HG03064 (cell line): Measurements from ENCODE around the gene SCT.
"Not testable (repeated sequence)": the region's sequence is repeated elsewhere in the genome, so short reads cannot be mapped to it uniquely, and the experiment has no call there.

Experiments used
- ATAC-seq: cut with Tn5 transposase; IDR thresholded peaks from one replicate; pipeline ENCODE4 v1.9.1; 2021; ENCODE audit warnings: low read depth; ENCODE audit not compliant: unreplicated experiment

The SCT gene, protein sequence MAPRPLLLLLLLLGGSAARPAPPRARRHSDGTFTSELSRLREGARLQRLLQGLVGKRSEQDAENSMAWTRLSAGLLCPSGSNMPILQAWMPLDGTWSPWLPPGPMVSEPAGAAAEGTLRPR

GRCh38 chr11:626475-627307 is at the start of gene SCT:
Gene SCT, minus strand, starts transcription at chr11:627181. Its CDS starts 38 bp downstream, at chr11:627143.
- ATAC-seq = no peak

GRCh38 chr11:674406-674805 is 47.4 kb upstream of the SCT start:
- ATAC-seq = no peak

DNA sequence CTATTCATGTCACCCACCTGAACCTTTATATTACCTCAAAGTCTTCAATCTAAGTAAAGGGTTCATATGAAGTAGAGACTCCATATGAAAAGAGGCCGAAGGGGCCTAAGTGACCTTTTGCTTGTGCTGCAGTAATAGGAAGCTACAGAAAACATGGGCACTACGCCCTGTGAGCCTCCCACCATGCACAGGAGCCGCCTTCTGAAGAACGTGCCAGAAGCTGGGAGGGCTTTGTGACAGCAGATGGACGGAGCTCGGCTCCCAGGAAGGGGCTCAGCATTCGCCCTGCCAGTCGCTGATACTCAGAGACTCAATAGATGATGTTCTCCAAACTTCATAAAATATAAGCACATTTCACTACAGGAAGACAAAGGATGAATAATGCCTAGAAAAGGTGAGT is 46.9 kb upstream of the SCT start:
- ATAC-seq = no peak

- no peak for ATAC-seq
Observed at GRCh38 chr11:665704-666281, 38.8 kb upstream of the SCT start.

- ATAC-seq = no peak
Observed at GRCh38 chr11:665062-665703, 38.2 kb upstream of the SCT start.

- ATAC-seq = no peak
Observed at GRCh38 chr11:662689-663274, 35.8 kb upstream of the SCT start.

DNA sequence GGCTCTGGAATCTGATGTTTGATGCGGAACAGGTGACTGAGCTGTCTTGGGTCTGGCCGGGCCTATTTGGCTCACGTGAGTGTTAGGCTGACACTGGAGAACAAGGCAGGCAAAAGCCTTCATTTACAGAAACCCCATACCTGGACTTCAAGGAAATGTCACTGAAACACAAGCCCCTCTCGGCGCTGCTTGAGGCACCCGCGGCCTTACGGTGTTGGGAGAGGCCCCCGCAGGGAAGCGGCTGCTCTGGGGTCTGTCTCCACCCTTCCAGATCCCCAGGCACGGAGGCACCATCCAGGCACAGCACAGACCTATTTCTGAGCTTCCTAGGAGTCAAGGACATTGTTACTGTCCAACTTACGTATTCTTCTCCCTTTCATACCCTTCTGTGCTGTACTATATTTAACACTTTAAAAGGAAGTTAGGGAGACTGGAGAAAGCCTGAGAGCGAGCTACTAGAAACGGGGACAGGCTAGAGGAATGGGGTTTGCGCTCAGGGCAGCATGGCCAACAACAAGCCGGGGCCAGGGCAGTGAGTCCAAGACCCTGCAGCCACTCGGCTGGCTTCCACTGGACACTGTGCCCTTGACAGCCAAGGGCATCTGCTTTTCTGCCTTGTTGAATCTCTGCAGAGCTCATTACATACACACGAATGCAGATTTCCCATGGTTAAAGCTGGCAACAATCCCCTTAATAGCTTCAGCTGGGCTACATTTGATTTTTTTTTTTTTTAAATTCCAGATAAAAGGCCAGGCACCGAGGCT is 33.9 kb upstream of the SCT start:
- no peak for ATAC-seq

- ATAC-seq = no peak
Observed at GRCh38 chr11:660281-660680, 33.3 kb upstream of the SCT start.

- ATAC-seq = no peak
Observed at GRCh38 chr11:659532-660085, 32.6 kb upstream of the SCT start.

DNA sequence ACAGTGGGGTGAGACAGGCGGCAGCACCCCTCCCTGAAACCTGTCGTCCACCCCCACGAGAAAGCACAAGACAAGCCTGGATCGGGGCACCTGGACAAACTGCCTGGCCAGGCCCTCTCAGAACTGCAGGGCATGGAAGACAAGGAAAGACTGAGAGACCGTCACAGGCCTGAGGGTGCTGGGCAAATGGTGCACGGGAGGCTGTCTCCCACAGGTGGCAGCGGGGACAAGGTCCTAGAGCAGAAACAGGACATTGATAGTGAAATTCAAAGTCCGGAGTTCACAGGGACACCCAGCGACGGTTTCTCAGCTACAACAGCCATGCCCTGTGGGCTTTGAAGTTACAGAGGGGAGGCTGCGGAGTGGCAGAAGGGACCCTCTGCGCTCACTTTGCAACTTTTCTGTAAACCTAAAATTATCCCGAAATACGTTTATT is 30.7 kb upstream of the SCT start:
- no peak for ATAC-seq

DNA sequence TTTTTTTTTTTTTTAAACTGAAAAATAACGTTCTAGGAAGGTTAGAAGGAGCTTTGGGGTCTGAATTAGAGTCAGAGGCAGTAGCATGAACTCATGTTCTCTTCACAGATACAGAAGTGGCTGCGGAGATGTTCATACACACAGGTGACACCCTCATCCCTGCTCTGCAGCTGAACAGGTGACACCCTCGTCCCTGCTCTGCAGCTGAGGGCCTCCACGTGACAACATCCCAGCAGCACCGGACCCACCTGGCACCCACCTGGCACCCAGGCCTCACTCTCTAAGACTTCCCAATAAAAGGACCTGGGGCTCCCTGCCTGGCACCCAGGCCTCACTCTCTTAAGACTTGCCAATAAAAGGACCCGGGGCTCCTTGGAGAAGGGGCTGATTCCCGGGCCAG is 29.9 kb upstream of the SCT start:
- no peak for ATAC-seq

- no peak for ATAC-seq
Observed at GRCh38 chr11:656426-656825, 29.4 kb upstream of the SCT start.

GRCh38 chr11:655036-655726 is 28.2 kb upstream of the SCT start:
- no peak for ATAC-seq

DNA sequence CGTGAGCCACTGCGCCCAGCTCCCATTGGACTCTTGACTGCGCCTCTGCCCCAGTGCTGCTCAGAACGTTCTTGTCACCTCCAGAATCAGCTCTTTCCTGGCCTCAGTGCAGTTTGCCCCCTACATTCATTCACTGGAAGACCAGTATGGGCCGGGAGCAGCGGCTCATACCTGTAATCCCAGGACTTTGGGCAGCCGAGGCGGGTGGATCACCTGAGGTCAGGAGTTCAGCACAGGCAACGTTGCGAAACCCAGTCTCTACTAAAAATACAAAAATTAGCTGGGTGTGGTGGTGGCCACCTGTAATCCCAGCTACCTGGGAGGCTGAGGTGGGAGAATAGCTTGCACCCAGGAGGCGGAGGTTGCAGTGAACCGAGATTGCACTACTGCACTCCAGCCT is 27.5 kb upstream of the SCT start:
- not testable (repeated sequence) for ATAC-seq

DNA sequence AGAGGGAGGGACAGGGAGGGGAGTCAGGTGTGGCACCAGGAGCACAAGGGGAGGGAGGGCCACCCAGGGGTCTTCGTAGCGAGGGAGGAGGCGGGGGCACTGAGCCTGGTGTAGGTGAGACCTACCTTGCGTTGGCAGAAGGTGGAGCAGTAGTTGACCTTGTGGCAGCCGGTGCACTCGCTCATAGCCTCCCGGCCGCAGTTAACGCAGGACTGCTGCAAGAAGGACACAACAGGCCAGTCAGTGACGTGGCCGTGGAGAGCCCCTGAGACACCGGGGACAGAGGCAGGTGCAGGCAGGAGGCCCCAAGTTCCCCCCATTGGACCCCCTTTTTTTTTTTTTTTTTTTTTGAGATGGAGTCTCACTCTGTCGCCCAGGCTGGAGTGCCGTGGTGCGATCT is 26.9 kb upstream of the SCT start:
- no peak for ATAC-seq

- not testable (repeated sequence) for ATAC-seq
Observed at GRCh38 chr11:653136-653535, 26.2 kb upstream of the SCT start.

- ATAC-seq = no peak
Observed at GRCh38 chr11:650482-650881, 23.5 kb upstream of the SCT start.

DNA sequence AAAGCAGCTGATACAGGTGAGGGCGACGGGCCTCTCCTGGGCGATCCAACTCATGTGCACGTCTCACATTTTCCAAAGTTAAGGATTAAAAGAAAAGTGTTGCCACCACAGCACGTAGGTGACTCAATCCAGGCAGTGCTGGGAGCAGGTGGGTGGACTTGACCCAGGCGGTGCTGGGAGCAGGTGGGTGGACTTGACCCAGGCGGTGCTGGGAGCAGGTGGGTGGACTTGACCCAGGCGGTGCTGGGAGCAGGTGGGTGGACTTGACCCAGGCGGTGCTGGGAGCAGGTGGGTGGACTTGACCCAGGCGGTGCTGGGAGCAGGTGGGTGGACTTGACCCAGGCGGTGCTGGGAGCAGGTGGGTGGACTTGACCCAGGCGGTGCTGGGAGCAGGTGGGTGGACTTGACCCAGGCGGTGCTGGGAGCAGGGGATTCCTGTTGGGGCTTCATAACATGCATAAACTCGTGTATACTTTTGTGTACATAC is 20.7 kb upstream of the SCT start:
- not testable (repeated sequence) for ATAC-seq

GRCh38 chr11:646214-646613 is 19.2 kb upstream of the SCT start:
- no peak for ATAC-seq
